Endothelial cell (in vitro differentiated cells): ENCODE measurements around the gene MUL1. TPM values are rescaled to one million over a fixed set of nuclear protein-coding genes. Genes with fewer than 3 reads are reported as not detected.
A peak's percentile ranks its signal among the peaks of the same experiment; 100 is the strongest.

Source experiments
- DNase-seq: peaks from one replicate; pipeline ENCODE4 v3.0.0; 2021; ENCODE audit warnings: low spot score
- H3K27ac Mint-ChIP-seq: one replicate; pipeline ENCODE4 v1.8.0; 2021; ENCODE audit warnings: mixed read lengths, inconsistent platforms; ENCODE audit not compliant: unreplicated experiment
- H3K27me3 Mint-ChIP-seq: one replicate; pipeline ENCODE4 v1.8.0; 2021; ENCODE audit warnings: mild to moderate bottlenecking, moderate library complexity, mixed read lengths, inconsistent platforms; ENCODE audit not compliant: unreplicated experiment
- H3K36me3 Mint-ChIP-seq: one replicate; pipeline ENCODE4 v1.8.0; 2021; ENCODE audit warnings: mild to moderate bottlenecking, low read depth, mixed read lengths, inconsistent platforms; ENCODE audit not compliant: unreplicated experiment
- H3K4me1 Mint-ChIP-seq: one replicate; pipeline ENCODE4 v1.8.0; 2021; ENCODE audit warnings: mild to moderate bottlenecking, mixed read lengths, inconsistent platforms; ENCODE audit not compliant: unreplicated experiment
- H3K4me3 Mint-ChIP-seq: one replicate; pipeline ENCODE4 v1.8.0; 2021; ENCODE audit warnings: mild to moderate bottlenecking, mixed read lengths, inconsistent platforms; ENCODE audit not compliant: unreplicated experiment
- H3K9me3 Mint-ChIP-seq: one replicate; pipeline ENCODE4 v1.8.0; 2021; ENCODE audit warnings: mixed read lengths, inconsistent platforms; ENCODE audit not compliant: unreplicated experiment
- CTCF ChIP-seq: fragments of 200-600 bp; sonication (generic); IDR thresholded peaks from one replicate; pipeline ENCODE4 v1.5.0; 2021; ENCODE audit warnings: antibody characterized with exemption; ENCODE audit not compliant: unreplicated experiment
- total RNA-seq: library from RNA; stranded (reverse); fragmentation: NEBNext Ultra II Directional; extraction: Animal tissue kit (Norgen Biotek cat#: 25700); gene quantifications from one replicate; pipeline ENCODE4 v1.2.1, GENCODE V29; 2021; ENCODE audit not compliant: unreplicated experiment

Gene MUL1
- total RNA-seq, 1 donor from 2014 or later: 31.5 TPM

- no peak within 1 kb of the TSS for H3K27ac Mint-ChIP-seq
- peak; percentile 73 for DNase-seq
- no peaks in the 10 kb centered on the region for H3K9me3 Mint-ChIP-seq
- H3K36me3 Mint-ChIP-seq: no peaks in the 10 kb centered on the region
- TF ChIP-seq CTCF: no peak
- H3K4me3 Mint-ChIP-seq: peak within 1 kb of the TSS; percentile 86
- H3K4me1 Mint-ChIP-seq: peaks cover 3% of the 10 kb centered on the region
- H3K27me3 Mint-ChIP-seq: peaks cover 15% of the 10 kb centered on the region
These were observed 44.2 kb upstream of the MUL1 start, which contains the start of gene FAM43B for GRCh38 chr1:20551945-20552727. Gene FAM43B (plus strand): TSS chr1:20552573. CDS start chr1:20552974, 401 bp downstream.

- H3K4me3 Mint-ChIP-seq: no peak overlapping the region
- DNase-seq: no peak
- peaks cover 15% of the 10 kb centered on the region for H3K27me3 Mint-ChIP-seq
These were observed 43.2 kb upstream of the MUL1 start for GRCh38 chr1:20551161-20551560.

GRCh38 chr1:20546637-20547036 is 38.7 kb upstream of the MUL1 start:
- Mint-ChIP-seq H3K4me1 (peaks cover 9% of the 10 kb centered on the region), H3K27me3 (peaks cover 10% of the 10 kb centered on the region), H3K36me3 (no peaks in the 10 kb centered on the region), H3K4me3 (no peak overlapping the region), H3K9me3 (no peaks in the 10 kb centered on the region), H3K27ac (peak overlapping the region; percentile 6)
- DNase-seq: no peak
- no peak for TF ChIP-seq CTCF

More at GRCh38 chr1:20551161-20551560, 43.2 kb upstream of the MUL1 start:
- Mint-ChIP-seq H3K9me3 (no peaks in the 10 kb centered on the region), H3K4me1 (peaks cover 9% of the 10 kb centered on the region), H3K27ac (peak overlapping the region; percentile 13), H3K36me3 (no peaks in the 10 kb centered on the region)
- no peak for TF ChIP-seq CTCF

- no peaks in the 10 kb centered on the region for H3K9me3 Mint-ChIP-seq
- H3K27me3 Mint-ChIP-seq: peaks cover 1% of the 10 kb centered on the region
- H3K27ac Mint-ChIP-seq: no peak overlapping the region
- TF ChIP-seq CTCF: no peak
- no peaks in the 10 kb centered on the region for H3K36me3 Mint-ChIP-seq
- no peak for DNase-seq
- H3K4me3 Mint-ChIP-seq: no peak overlapping the region
- H3K4me1 Mint-ChIP-seq: no peaks in the 10 kb centered on the region
These were observed 32.3 kb upstream of the MUL1 start for GRCh38 chr1:20540281-20540680.
